Ramos (cell line): ENCODE data around the gene GAS1.

Experiments used
- in situ Hi-C: fragments of 300-500 bp; cut with MboI; formaldehyde crosslinking; loops from one replicate; pipeline ENCODE4 v1.14.3; 2022; ENCODE audit warnings: low sequenced_read_pairs; ENCODE audit not compliant: unreplicated experiment

GAS1 gene

GRCh38 chr9:86947146-86948073 lies at the start of gene GAS1:
TSS of gene GAS1 (minus strand) at chr9:86947506. CDS start at chr9:86946779, 727 bp downstream.
- in situ Hi-C loops = no loop called here

GRCh38 chr9:86994231-86994630 lies 46.9 kb upstream of the GAS1 start:
- in situ Hi-C loops = no loop called here

GRCh38 chr9:86993830-86994229 lies 46.5 kb upstream of the GAS1 start:
- in situ Hi-C loops = no loop called here

GRCh38 chr9:86991077-86991476 lies 43.8 kb upstream of the GAS1 start:
- in situ Hi-C loops = no loop called here

GRCh38 chr9:86990290-86990689 lies 43.0 kb upstream of the GAS1 start:
- in situ Hi-C loops = no loop called here

- in situ Hi-C loops = no loop called here
Measured at GRCh38 chr9:86987900-86988299, 40.6 kb upstream of the GAS1 start.

GRCh38 chr9:86985132-86985647 lies 37.9 kb upstream of the GAS1 start:
- in situ Hi-C loops = no loop called here

- in situ Hi-C loops = no loop called here
Measured at GRCh38 chr9:86983620-86984259, 36.4 kb upstream of the GAS1 start.

- in situ Hi-C loops = no loop called here
Measured at GRCh38 chr9:86983249-86983619, 35.9 kb upstream of the GAS1 start.

GRCh38 chr9:86980802-86981201 lies 33.5 kb upstream of the GAS1 start:
- in situ Hi-C loops = no loop called here

GRCh38 chr9:86979657-86980056 lies 32.4 kb upstream of the GAS1 start:
- in situ Hi-C loops = no loop called here

- in situ Hi-C loops = no loop called here
Measured at GRCh38 chr9:86978922-86979474, 31.7 kb upstream of the GAS1 start.

GRCh38 chr9:86978413-86978812 lies 31.1 kb upstream of the GAS1 start:
- in situ Hi-C loops = no loop called here

- in situ Hi-C loops = no loop called here
Measured at GRCh38 chr9:86977205-86977835, 30.0 kb upstream of the GAS1 start.

GRCh38 chr9:86975606-86976005 lies 28.3 kb upstream of the GAS1 start:
- in situ Hi-C loops = no loop called here

- in situ Hi-C loops = no loop called here
Measured at GRCh38 chr9:86975036-86975435, 27.7 kb upstream of the GAS1 start.

- in situ Hi-C loops = no loop called here
Measured at GRCh38 chr9:86974421-86974820, 27.1 kb upstream of the GAS1 start.

- in situ Hi-C loops = no loop called here
Measured at GRCh38 chr9:86971742-86972141, 24.4 kb upstream of the GAS1 start.

GRCh38 chr9:86968258-86968920 lies 21.1 kb upstream of the GAS1 start:
- in situ Hi-C loops = no loop called here

GRCh38 chr9:86966852-86967511 lies 19.7 kb upstream of the GAS1 start:
- in situ Hi-C loops = no loop called here
